K562 (cell line): ENCODE data around the gene DCTD. TPM values are rescaled to one million over a fixed set of nuclear protein-coding genes. Genes with fewer than 3 reads are reported as not detected.

Source experiments
- ATAC-seq: fragments of 200-7000 bp; cut with Tn5 transposase; 3 replicates; pipeline ENCODE4 v1.9.1; 2020; ENCODE audit warnings: moderate library complexity
- BruUV-seq: library from RNA; stranded (reverse); fragments of 400-500 nt; replicated peaks from 2 replicates; lab custom pipeline; 2021; lab: Mats Ljungman, UMichigan
- CTCF ChIA-PET: fragments of 300-600 bp; formaldehyde crosslinking; extraction: SDS; loops from one replicate; lab custom pipeline; 2021; ENCODE audit warnings: low intra/inter-chr PET ratio; lab: Yijun Ruan, JAX
- POLR2A ChIA-PET: fragments of 300-600, 350-650 bp; sonication (Branson Sonifier 250); formaldehyde crosslinking; extraction: SDS; loops from one replicate; lab custom pipeline; 2021; ENCODE audit warnings: antibody characterized with exemption, inconsistent platforms; lab: Yijun Ruan, JAX
- DNase-seq, 4 experiments: peaks; one replicate each; pipeline versions ENCODE4 v3.0.0 to v3.0.0-alpha.2; 2011 to 2018; ENCODE audit warnings: low spot score in 3 of 4, mixed read lengths in 3 of 4; ENCODE audit errors: extremely low read depth in 1 of 4
- FAIRE-seq: peaks from 2 replicates; lab custom pipeline; 2011; peaks lifted over from hg19 to GRCh38; lab: Jason Lieb, UNC
- H2AFZ ChIP-seq: 2 replicates; pipeline ENCODE4 v1.6.0; 2011; ENCODE audit warnings: low read depth, low read length, control low read depth, inconsistent platforms
- H3K27ac ChIP-seq: fragments of 200-600 bp; 3 replicates; pipeline ENCODE4 v1.8.0; 2011; ENCODE audit warnings: low read depth, mild to moderate bottlenecking, control low read depth, inconsistent platforms, low read length, moderate library complexity, mixed read lengths; ENCODE audit errors: extremely low read depth
- H3K27me3 ChIP-seq, 2 experiments: fragments of 300-600 bp in 1 of 2; 2 replicates in 1 of 2; 3 replicates in 1 of 2; pipeline versions ENCODE4 v1.6.0 to v1.8.0; 2011; ENCODE audit warnings: inconsistent platforms in 2 of 2, low read length in 2 of 2, mild to moderate bottlenecking in 1 of 2, mixed read lengths in 1 of 2, moderate library complexity in 1 of 2; ENCODE audit not compliant: control insufficient read depth in 2 of 2, insufficient read depth in 2 of 2
- H3K36me3 ChIP-seq: fragments of 300-600 bp; 3 replicates; pipeline ENCODE4 v1.8.0; 2011; ENCODE audit warnings: mild to moderate bottlenecking, low read length, inconsistent platforms; ENCODE audit not compliant: control insufficient read depth, insufficient read depth
- H3K4me1 ChIP-seq, 2 experiments: fragments of 200-600 bp in 1 of 2; replicated peaks in 1 of 2; 2 replicates in 1 of 2; 3 replicates in 1 of 2; pipeline versions ENCODE4 v1.5.1 to v1.8.0; 2011; ENCODE audit warnings: inconsistent platforms in 2 of 2, low read length in 2 of 2, mild to moderate bottlenecking in 1 of 2, mixed read lengths in 1 of 2, moderate library complexity in 1 of 2; ENCODE audit not compliant: control insufficient read depth in 2 of 2, insufficient read depth in 2 of 2
- H3K4me2 ChIP-seq: 2 replicates; pipeline ENCODE4 v1.6.1; 2011; ENCODE audit warnings: low read length, control low read depth, inconsistent platforms, mixed read lengths; ENCODE audit not compliant: insufficient read depth
- H3K4me3 ChIP-seq: fragments of 200-600 bp; sonication (generic), shearing (Covaris generic); 2 replicates; pipeline ENCODE4 v1.5.1; 2016; ENCODE audit warnings: control low read depth, inconsistent platforms
- H3K79me2 ChIP-seq: fragments of 200-600 bp; 3 replicates; pipeline ENCODE4 v1.8.0; 2011; ENCODE audit warnings: low read length, inconsistent platforms; ENCODE audit not compliant: control insufficient read depth, insufficient read depth
- H3K9ac ChIP-seq, 2 experiments: 2 replicates each; pipeline versions ENCODE4 v1.6.0 to v1.6.1; 2011; ENCODE audit warnings: low read depth in 2 of 2, low read length in 2 of 2, control low read depth in 1 of 2, inconsistent platforms in 1 of 2, mild to moderate bottlenecking in 1 of 2, mixed read lengths in 1 of 2; ENCODE audit not compliant: insufficient read depth in 1 of 2
- H3K9me1 ChIP-seq: one replicate; pipeline ENCODE4 v1.6.0; 2011; ENCODE audit warnings: inconsistent platforms, mild to moderate bottlenecking, low read length, moderate library complexity; ENCODE audit not compliant: control insufficient read depth, insufficient read depth
- H3K9me3 ChIP-seq: replicated peaks from 2 replicates; pipeline ENCODE4 v1.5.1; 2011; ENCODE audit warnings: low read depth, low read length, inconsistent platforms; ENCODE audit not compliant: control insufficient read depth, insufficient read depth
- H4K20me1 ChIP-seq: replicated peaks from 2 replicates; pipeline ENCODE4 v1.6.1; 2011; ENCODE audit warnings: low read length, inconsistent platforms, mixed read lengths; ENCODE audit not compliant: control insufficient read depth, insufficient read depth
- E2F3 ChIP-seq: fragments of 250-450 bp; sonication (Bioruptor Pico); IDR thresholded peaks from 2 replicates; pipeline ENCODE4 v1.4.0; 2020; ENCODE audit warnings: mild to moderate bottlenecking
- FIP1L1 ChIP-seq: fragments of 200-400 bp; formaldehyde crosslinking; IDR thresholded peaks from 2 replicates; pipeline ENCODE4 v1.6.1; 2018; ENCODE audit warnings: mild to moderate bottlenecking, low read depth, low read length; ENCODE audit not compliant: poor library complexity, severe bottlenecking
- NFIC ChIP-seq: fragments of 450-650 bp; IDR thresholded peaks from 2 replicates; pipeline ENCODE4 v1.6.1; 2017; ENCODE audit warnings: mild to moderate bottlenecking, inconsistent platforms
- POLR2A ChIP-seq: fragments of 450-650 bp; conservative IDR thresholded peaks from 2 replicates; pipeline ENCODE4 v1.6.1; 2016
- SIX5 ChIP-seq, 2 experiments: IDR thresholded peaks; 2 replicates each; pipeline ENCODE4 v1.6.1; 2011; ENCODE audit warnings: low read length in 2 of 2, borderline replicate concordance in 1 of 2, low read depth in 1 of 2, mild to moderate bottlenecking in 1 of 2, moderate library complexity in 1 of 2; ENCODE audit not compliant: insufficient read depth in 1 of 2
- TRIM25 ChIP-seq: fragments of 450-650 bp; IDR thresholded peaks from 2 replicates; pipeline ENCODE4 v1.7.0; 2016; ENCODE audit warnings: borderline replicate concordance
- WGBS: fragments of 100-300 bp; shearing (Covaris generic); methylation state at CpG from one replicate; pipeline ENCODE4 v1.1.6; 2016; ENCODE audit warnings: low coverage, mixed read lengths; ENCODE audit not compliant: insufficient coverage; ENCODE audit errors: missing lambda C conversion rate; 5-methylcytosine and 5-hydroxymethylcytosine counted together
- in situ Hi-C: fragments of 300-500 bp; cut with MboI; formaldehyde crosslinking; loops from 4 replicates; pipeline ENCODE4 v1.15.0; 2018; ENCODE audit warnings: inconsistent platforms, mixed read lengths
- intact Hi-C: fragments of 100-400 bp; cut with micrococcal nuclease; formaldehyde crosslinking; loops from 2 replicates; pipeline ENCODE4 v1.14.2; 2022
- polyA plus RNA-seq, 8 experiments: library from polyadenylated mRNA; depleted of rRNA in 4 of 8; stranded (reverse) in 5 of 8; unstranded in 3 of 8; fragments of >200 nt; fragmentation: Nextera tagmentation in 2 of 8; fragmentation: Illumina TruSeq in 1 of 8; extraction: Ambion mirVana in 2 of 8; extraction: Trizol in 1 of 8; gene quantifications; 2 replicates each; pipeline versions ENCODE4 v1.2.1 to v1.2.3, GENCODE V29; 2011 to 2014; ENCODE audit warnings: inconsistent platforms in 1 of 8, missing spikeins in 1 of 8
- total RNA-seq, 7 experiments: library from RNA; depleted of rRNA in 6 of 7; stranded (reverse); fragments of >200 nt in 6 of 7; fragmentation: Illumina TruSeq in 2 of 7; extraction: Trizol in 2 of 7; gene quantifications; 2 replicates each; pipeline versions ENCODE4 v1.2.1 to v1.2.3, GENCODE V29; 2011 to 2021; ENCODE audit warnings: low replicate concordance in 1 of 7

The DCTD gene
- total and polyA plus RNA-seq, 9 of the 15 experiments (the other 6 are each of a cell fraction or from before 2014, with no cell fraction given) = 38.7 to 114 (median 76.5) TPM

DNA sequence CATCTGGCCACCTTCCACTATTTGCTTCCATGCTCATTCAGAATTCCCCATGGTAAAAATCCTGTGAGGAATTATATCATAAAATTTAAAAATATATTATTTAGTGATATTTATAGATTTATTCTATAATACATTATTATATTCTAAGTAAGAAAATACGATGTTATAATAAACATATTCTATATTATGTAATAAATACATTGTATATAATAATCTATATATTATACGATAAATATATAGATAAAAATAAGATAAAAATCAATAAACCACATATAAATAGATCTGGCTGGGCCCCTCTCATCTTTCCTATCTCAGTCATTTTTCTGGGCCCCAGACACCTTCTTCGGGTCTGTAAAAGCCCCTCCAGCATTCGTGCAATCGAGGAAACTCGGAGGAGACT, 68.5 kb downstream of the DCTD start:
- Histone ChIP-seq H3K4me2 (no peak overlapping the region), H3K9me1 (no peaks in the 10 kb centered on the region), H3K27me3 (peaks cover 33 to 86% of the 10 kb centered on the region in 2 experiments), H3K27ac (no peak overlapping the region), H2AFZ (no peak overlapping the region), H3K4me3 (no peak overlapping the region), H4K20me1 (no peaks in the 10 kb centered on the region), H3K36me3 (no peaks in the 10 kb centered on the region), H3K79me2 (no peaks in the 10 kb centered on the region), H3K9ac (no peak overlapping the region), H3K4me1 (no peaks in the 10 kb centered on the region), H3K9me3 (no peaks in the 10 kb centered on the region)
- ChIA-PET POLR2A (no interaction called here), CTCF (no interaction called here)
- no peak for ATAC-seq
- TF ChIP-seq SIX5 (IDR thresholded peaks at IDR 0.05; ENCODE audit: borderline replicate concordance in 1 of 2, insufficient read depth in 1 of 2, low read depth in 1 of 2, low read length in 2 of 2) (no peak), POLR2A (no peak), E2F3 (CRISPR knock-in tag) (no peak), TRIM25 (no peak), FIP1L1 (no peak), NFIC (no peak)
- under 1% methylated on average over 6 of the region's 6 CpGs for WGBS
- DNase-seq = no peak
- intact Hi-C loops (no loop called here), in situ Hi-C loops (no loop called here)
- BruUV-seq = no TSS peak
- FAIRE-seq = no peak
